H1 (cell line): ENCODE results near the gene LRP5. TPM values are rescaled to one million over a fixed set of nuclear protein-coding genes. Genes with fewer than 3 reads are reported as not detected.

ENCODE experiments used
- YY1 ChIP-seq: IDR thresholded peaks from 2 replicates; pipeline ENCODE4 v1.6.1; 2011; ENCODE audit warnings: low read depth, mild to moderate bottlenecking, low read length
- polyA plus RNA-seq, 7 experiments: library from polyadenylated mRNA; depleted of rRNA in 3 of 7; stranded (reverse) in 5 of 7; unstranded in 2 of 7; fragments of >200 nt in 5 of 7; fragments of 200-250 nt in 2 of 7; gene quantifications; 1 replicate in 5 of 7; 2 replicates in 1 of 7; 4 replicates in 1 of 7; pipeline versions ENCODE4 v1.2.1 to v1.2.3, GENCODE V29; 2011 to 2013; ENCODE audit warnings: missing spikeins in 2 of 7, mixed read lengths in 2 of 7
- total RNA-seq: library from RNA; stranded (reverse); fragmentation: NEBNext Ultra II Directional; extraction: Animal tissue kit (Norgen Biotek cat#: 25700); gene quantifications from 2 replicates; pipeline ENCODE4 v1.2.1, GENCODE V29; 2021
- TF ChIP-seq, protein P1 (sequence below): fragments of 300-600 bp; sonication (generic); IDR thresholded peaks from 2 replicates; pipeline ENCODE4 v1.7.1; 2012; ENCODE audit warnings: low read length, moderate library complexity, mild to moderate bottlenecking, inconsistent platforms; ENCODE audit not compliant: insufficient replicate concordance

Gene LRP5
- total and polyA plus RNA-seq, 2 of the 8 experiments (the other 6 are each of a cell fraction or from before 2014, with no cell fraction given) = 19.0 to 38.9 TPM

DNA sequence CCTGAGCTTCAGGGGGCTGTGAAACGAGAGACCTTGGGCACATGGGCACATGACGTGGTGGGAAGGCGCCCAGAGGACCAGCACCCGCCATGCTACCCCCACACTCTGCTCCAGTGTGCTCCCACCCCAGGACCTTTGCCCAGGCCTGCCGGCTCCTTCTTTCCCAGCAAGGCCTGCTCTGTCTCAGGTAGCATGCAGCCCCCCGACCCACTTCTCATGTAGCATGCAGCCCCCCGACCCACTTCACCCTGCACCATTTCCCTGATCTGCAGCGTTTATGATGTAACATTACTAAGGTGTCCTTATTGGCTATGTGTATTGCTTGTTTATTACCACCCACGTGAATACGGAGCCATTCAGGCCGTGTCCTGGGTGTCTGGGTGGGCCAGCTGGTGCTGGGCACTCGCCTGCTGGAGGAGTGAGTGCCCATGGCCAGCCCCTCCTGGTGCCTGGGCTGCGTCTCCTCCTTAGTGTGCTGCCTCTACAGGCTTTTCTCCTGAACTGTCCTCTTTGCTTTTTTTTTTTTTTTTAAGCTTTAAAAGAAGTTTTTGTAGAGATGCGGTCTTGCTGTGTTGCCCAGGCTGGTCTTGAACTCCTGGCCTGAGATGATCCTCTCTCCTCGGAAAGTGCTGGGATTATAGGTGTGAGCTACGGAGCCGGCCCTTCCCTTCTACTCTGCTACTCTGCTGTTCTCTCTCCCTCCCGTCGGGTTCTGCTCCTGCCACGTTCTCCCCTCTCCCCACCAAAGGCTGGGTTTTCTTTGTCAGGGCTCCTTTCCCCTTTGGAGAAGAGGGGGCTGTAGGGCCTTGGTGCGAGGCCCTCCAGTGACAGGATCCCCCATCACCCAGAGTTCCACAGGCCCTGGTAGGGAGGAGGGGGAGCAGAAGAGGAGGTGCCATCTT is 29.4 kb downstream of the LRP5 start (continued):
- TF ChIP-seq, protein P1, sequence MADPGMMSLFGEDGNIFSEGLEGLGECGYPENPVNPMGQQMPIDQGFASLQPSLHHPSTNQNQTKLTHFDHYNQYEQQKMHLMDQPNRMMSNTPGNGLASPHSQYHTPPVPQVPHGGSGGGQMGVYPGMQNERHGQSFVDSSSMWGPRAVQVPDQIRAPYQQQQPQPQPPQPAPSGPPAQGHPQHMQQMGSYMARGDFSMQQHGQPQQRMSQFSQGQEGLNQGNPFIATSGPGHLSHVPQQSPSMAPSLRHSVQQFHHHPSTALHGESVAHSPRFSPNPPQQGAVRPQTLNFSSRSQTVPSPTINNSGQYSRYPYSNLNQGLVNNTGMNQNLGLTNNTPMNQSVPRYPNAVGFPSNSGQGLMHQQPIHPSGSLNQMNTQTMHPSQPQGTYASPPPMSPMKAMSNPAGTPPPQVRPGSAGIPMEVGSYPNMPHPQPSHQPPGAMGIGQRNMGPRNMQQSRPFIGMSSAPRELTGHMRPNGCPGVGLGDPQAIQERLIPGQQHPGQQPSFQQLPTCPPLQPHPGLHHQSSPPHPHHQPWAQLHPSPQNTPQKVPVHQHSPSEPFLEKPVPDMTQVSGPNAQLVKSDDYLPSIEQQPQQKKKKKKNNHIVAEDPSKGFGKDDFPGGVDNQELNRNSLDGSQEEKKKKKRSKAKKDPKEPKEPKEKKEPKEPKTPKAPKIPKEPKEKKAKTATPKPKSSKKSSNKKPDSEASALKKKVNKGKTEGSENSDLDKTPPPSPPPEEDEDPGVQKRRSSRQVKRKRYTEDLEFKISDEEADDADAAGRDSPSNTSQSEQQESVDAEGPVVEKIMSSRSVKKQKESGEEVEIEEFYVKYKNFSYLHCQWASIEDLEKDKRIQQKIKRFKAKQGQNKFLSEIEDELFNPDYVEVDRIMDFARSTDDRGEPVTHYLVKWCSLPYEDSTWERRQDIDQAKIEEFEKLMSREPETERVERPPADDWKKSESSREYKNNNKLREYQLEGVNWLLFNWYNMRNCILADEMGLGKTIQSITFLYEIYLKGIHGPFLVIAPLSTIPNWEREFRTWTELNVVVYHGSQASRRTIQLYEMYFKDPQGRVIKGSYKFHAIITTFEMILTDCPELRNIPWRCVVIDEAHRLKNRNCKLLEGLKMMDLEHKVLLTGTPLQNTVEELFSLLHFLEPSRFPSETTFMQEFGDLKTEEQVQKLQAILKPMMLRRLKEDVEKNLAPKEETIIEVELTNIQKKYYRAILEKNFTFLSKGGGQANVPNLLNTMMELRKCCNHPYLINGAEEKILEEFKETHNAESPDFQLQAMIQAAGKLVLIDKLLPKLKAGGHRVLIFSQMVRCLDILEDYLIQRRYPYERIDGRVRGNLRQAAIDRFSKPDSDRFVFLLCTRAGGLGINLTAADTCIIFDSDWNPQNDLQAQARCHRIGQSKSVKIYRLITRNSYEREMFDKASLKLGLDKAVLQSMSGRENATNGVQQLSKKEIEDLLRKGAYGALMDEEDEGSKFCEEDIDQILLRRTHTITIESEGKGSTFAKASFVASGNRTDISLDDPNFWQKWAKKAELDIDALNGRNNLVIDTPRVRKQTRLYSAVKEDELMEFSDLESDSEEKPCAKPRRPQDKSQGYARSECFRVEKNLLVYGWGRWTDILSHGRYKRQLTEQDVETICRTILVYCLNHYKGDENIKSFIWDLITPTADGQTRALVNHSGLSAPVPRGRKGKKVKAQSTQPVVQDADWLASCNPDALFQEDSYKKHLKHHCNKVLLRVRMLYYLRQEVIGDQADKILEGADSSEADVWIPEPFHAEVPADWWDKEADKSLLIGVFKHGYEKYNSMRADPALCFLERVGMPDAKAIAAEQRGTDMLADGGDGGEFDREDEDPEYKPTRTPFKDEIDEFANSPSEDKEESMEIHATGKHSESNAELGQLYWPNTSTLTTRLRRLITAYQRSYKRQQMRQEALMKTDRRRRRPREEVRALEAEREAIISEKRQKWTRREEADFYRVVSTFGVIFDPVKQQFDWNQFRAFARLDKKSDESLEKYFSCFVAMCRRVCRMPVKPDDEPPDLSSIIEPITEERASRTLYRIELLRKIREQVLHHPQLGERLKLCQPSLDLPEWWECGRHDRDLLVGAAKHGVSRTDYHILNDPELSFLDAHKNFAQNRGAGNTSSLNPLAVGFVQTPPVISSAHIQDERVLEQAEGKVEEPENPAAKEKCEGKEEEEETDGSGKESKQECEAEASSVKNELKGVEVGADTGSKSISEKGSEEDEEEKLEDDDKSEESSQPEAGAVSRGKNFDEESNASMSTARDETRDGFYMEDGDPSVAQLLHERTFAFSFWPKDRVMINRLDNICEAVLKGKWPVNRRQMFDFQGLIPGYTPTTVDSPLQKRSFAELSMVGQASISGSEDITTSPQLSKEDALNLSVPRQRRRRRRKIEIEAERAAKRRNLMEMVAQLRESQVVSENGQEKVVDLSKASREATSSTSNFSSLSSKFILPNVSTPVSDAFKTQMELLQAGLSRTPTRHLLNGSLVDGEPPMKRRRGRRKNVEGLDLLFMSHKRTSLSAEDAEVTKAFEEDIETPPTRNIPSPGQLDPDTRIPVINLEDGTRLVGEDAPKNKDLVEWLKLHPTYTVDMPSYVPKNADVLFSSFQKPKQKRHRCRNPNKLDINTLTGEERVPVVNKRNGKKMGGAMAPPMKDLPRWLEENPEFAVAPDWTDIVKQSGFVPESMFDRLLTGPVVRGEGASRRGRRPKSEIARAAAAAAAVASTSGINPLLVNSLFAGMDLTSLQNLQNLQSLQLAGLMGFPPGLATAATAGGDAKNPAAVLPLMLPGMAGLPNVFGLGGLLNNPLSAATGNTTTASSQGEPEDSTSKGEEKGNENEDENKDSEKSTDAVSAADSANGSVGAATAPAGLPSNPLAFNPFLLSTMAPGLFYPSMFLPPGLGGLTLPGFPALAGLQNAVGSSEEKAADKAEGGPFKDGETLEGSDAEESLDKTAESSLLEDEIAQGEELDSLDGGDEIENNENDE = no peak
- no peak for TF ChIP-seq YY1
